ENCODE data around the gene ZNF423.

The ZNF423 gene

GRCh38 chr16:49615576-49615975 is 240.3 kb downstream of the ZNF423 start:
- Histone ChIP-seq H3F3A (ENCODE audit: control insufficient read depth, insufficient read depth) (no peaks in the 10 kb centered on the region), H3K4me3 (ENCODE audit: low read length) (no peak overlapping the region), H3K36me3 (ENCODE audit: control insufficient read depth, low read length) (no peaks in the 10 kb centered on the region), H3K4me1 (ENCODE audit: control insufficient read depth, low read length) (no peaks in the 10 kb centered on the region), H3K4me2 (ENCODE audit: low read length) (no peak overlapping the region), H3K27me3 (ENCODE audit: control insufficient read depth, low read length) (no peaks in the 10 kb centered on the region), H4K20me1 (ENCODE audit: control insufficient read depth, insufficient read depth, low read depth, low read length) (no peaks in the 10 kb centered on the region), H3K27ac (ENCODE audit: low read depth, low read length) (no peak overlapping the region), H3K9me3 (ENCODE audit: control insufficient read depth, insufficient read depth, low read length) (no peaks in the 10 kb centered on the region), H3K9me2 (replicated peaks; ENCODE audit: control insufficient read depth, low read length) (no peaks in the 10 kb centered on the region), H3K79me2 (ENCODE audit: control insufficient read depth, low read length) (no peaks in the 10 kb centered on the region)
- TF ChIP-seq, protein P1, sequence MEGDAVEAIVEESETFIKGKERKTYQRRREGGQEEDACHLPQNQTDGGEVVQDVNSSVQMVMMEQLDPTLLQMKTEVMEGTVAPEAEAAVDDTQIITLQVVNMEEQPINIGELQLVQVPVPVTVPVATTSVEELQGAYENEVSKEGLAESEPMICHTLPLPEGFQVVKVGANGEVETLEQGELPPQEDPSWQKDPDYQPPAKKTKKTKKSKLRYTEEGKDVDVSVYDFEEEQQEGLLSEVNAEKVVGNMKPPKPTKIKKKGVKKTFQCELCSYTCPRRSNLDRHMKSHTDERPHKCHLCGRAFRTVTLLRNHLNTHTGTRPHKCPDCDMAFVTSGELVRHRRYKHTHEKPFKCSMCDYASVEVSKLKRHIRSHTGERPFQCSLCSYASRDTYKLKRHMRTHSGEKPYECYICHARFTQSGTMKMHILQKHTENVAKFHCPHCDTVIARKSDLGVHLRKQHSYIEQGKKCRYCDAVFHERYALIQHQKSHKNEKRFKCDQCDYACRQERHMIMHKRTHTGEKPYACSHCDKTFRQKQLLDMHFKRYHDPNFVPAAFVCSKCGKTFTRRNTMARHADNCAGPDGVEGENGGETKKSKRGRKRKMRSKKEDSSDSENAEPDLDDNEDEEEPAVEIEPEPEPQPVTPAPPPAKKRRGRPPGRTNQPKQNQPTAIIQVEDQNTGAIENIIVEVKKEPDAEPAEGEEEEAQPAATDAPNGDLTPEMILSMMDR (IDR thresholded peaks at IDR 0.05; ENCODE audit: low read depth, low read length, poor library complexity, severe bottlenecking) = no peak

DNA sequence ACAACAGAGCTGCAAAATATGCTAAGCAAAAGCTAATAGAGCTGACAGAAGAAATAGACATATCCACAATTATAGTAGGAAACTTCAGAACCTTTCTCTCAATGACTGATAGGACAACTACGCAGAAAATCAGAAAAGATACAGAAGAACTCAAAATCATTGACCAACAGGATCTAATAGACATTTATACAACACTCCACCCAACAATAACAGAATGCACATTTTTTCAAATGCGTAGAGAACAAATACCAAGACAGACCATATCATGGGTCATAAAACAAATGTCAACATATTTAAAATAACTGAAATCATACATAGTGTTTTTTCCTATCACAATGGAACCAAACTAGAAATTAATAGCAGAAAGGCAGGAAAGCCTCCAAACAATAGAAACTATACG is 244.9 kb downstream of the ZNF423 start:
- no peaks in the 10 kb centered on the region for H3K4me1 ChIP-seq (ENCODE audit: control insufficient read depth, low read length)
- TF ChIP-seq, protein P1 (IDR thresholded peaks at IDR 0.05; ENCODE audit: low read depth, low read length, poor library complexity, severe bottlenecking) = no peak
- TF ChIP-seq EZH2phosphoT487 (IDR thresholded peaks at IDR 0.05; ENCODE audit: borderline replicate concordance, low read length) = no peak
- no peaks in the 10 kb centered on the region for H3F3A ChIP-seq (ENCODE audit: control insufficient read depth, insufficient read depth)
- no peaks in the 10 kb centered on the region for H3K9me2 ChIP-seq (replicated peaks; ENCODE audit: control insufficient read depth, low read length)
- no peaks in the 10 kb centered on the region for H4K20me1 ChIP-seq (ENCODE audit: control insufficient read depth, insufficient read depth, low read depth, low read length)
- no peaks in the 10 kb centered on the region for H3K79me2 ChIP-seq (ENCODE audit: control insufficient read depth, low read length)
- no peaks in the 10 kb centered on the region for H3K36me3 ChIP-seq (ENCODE audit: control insufficient read depth, low read length)
- H3K4me2 ChIP-seq (ENCODE audit: low read length) = no peak overlapping the region
- no peak overlapping the region for H3K4me3 ChIP-seq (ENCODE audit: low read length)
- H3K9me3 ChIP-seq (ENCODE audit: control insufficient read depth, insufficient read depth, low read length) = no peaks in the 10 kb centered on the region
- H3K27me3 ChIP-seq (ENCODE audit: control insufficient read depth, low read length) = no peaks in the 10 kb centered on the region; the same call in 1 of the 2 replicates
- no peak overlapping the region for H3K27ac ChIP-seq (ENCODE audit: low read depth, low read length)

GRCh38 chr16:49608779-49609178 is 247.1 kb downstream of the ZNF423 start:
- H3F3A ChIP-seq (ENCODE audit: control insufficient read depth, insufficient read depth) = no peaks in the 10 kb centered on the region
- no peak overlapping the region for H3K27ac ChIP-seq (ENCODE audit: low read depth, low read length)
- H3K4me3 ChIP-seq (ENCODE audit: low read length) = no peak overlapping the region
- H4K20me1 ChIP-seq (ENCODE audit: control insufficient read depth, insufficient read depth, low read depth, low read length) = no peaks in the 10 kb centered on the region
- no peaks in the 10 kb centered on the region for H3K4me1 ChIP-seq (ENCODE audit: control insufficient read depth, low read length)
- no peak overlapping the region for H3K4me2 ChIP-seq (ENCODE audit: low read length)
- no peaks in the 10 kb centered on the region for H3K9me3 ChIP-seq (ENCODE audit: control insufficient read depth, insufficient read depth, low read length)
- H3K36me3 ChIP-seq (ENCODE audit: control insufficient read depth, low read length) = no peaks in the 10 kb centered on the region
- no peak for TF ChIP-seq EZH2phosphoT487 (IDR thresholded peaks at IDR 0.05; ENCODE audit: borderline replicate concordance, low read length)
- TF ChIP-seq, protein P1 (IDR thresholded peaks at IDR 0.05; ENCODE audit: low read depth, low read length, poor library complexity, severe bottlenecking) = no peak
- H3K79me2 ChIP-seq (ENCODE audit: control insufficient read depth, low read length) = no peaks in the 10 kb centered on the region
- no peaks in the 10 kb centered on the region for H3K9me2 ChIP-seq (replicated peaks; ENCODE audit: control insufficient read depth, low read length)
- H3K27me3 ChIP-seq (ENCODE audit: control insufficient read depth, low read length) = no peaks in the 10 kb centered on the region; the same call in 1 of the 2 replicates

GRCh38 chr16:49608098-49608497 is 247.8 kb downstream of the ZNF423 start:
- H3K79me2 ChIP-seq (ENCODE audit: control insufficient read depth, low read length) = no peaks in the 10 kb centered on the region
- no peaks in the 10 kb centered on the region for H3K9me3 ChIP-seq (ENCODE audit: control insufficient read depth, insufficient read depth, low read length)
- no peak overlapping the region for H3K4me3 ChIP-seq (ENCODE audit: low read length)
- H3F3A ChIP-seq (ENCODE audit: control insufficient read depth, insufficient read depth) = no peaks in the 10 kb centered on the region
- no peaks in the 10 kb centered on the region for H3K9me2 ChIP-seq (replicated peaks; ENCODE audit: control insufficient read depth, low read length)
- TF ChIP-seq, protein P1 (IDR thresholded peaks at IDR 0.05; ENCODE audit: low read depth, low read length, poor library complexity, severe bottlenecking) = no peak
- no peak for TF ChIP-seq EZH2phosphoT487 (IDR thresholded peaks at IDR 0.05; ENCODE audit: borderline replicate concordance, low read length)
- no peaks in the 10 kb centered on the region for H3K4me1 ChIP-seq (ENCODE audit: control insufficient read depth, low read length)
- H3K27ac ChIP-seq (ENCODE audit: low read depth, low read length) = no peak overlapping the region
- no peaks in the 10 kb centered on the region; the same call in 1 of the 2 replicates for H3K27me3 ChIP-seq (ENCODE audit: control insufficient read depth, low read length)
- H4K20me1 ChIP-seq (ENCODE audit: control insufficient read depth, insufficient read depth, low read depth, low read length) = no peaks in the 10 kb centered on the region
- no peak overlapping the region for H3K4me2 ChIP-seq (ENCODE audit: low read length)
- H3K36me3 ChIP-seq (ENCODE audit: control insufficient read depth, low read length) = no peaks in the 10 kb centered on the region

Measured in DOHH2 (cell line).